Heart right ventricle (tissue), 16 donors: ENCODE results near the gene SLC1A4. TPM values are rescaled to one million over a fixed set of nuclear protein-coding genes. Genes with fewer than 3 reads are reported as not detected.

Experiments used
- ATAC-seq, 8 donors: fragments of 200-7000 bp; cut with Tn5 transposase; one replicate each; pipeline ENCODE4 v1.9.1; 2020; ENCODE audit warnings: mild to moderate bottlenecking in 8 of 8, moderate library complexity in 8 of 8, moderate number of reproducible peaks in 1 of 8
- DNase-seq, 2 donors: peaks; one replicate each; pipeline ENCODE4 v3.0.0-alpha.2; 2020
- H3K27ac ChIP-seq, 10 donors: fragments of 200-600 bp; sonication (generic) in 2 of 10; one replicate each; pipeline versions ENCODE4 v1.5.0 to v1.8.0; 2020 to 2022; ENCODE audit warnings: mild to moderate bottlenecking in 3 of 10
- H3K27me3 ChIP-seq, 7 donors: fragments of 200-600 bp; one replicate each; pipeline ENCODE4 v1.8.0; 2021 to 2022; ENCODE audit warnings: mild to moderate bottlenecking in 2 of 7
- H3K36me3 ChIP-seq, 9 donors: fragments of 200-600 bp; sonication (generic) in 1 of 9; one replicate each; pipeline versions ENCODE4 v1.5.0 to v1.8.0; 2020 to 2022; ENCODE audit warnings: mild to moderate bottlenecking in 2 of 9
- H3K4me1 ChIP-seq, 9 donors: fragments of 200-600 bp; sonication (generic) in 1 of 9; one replicate each; pipeline versions ENCODE4 v1.5.0 to v1.8.0; 2020 to 2022; ENCODE audit warnings: mild to moderate bottlenecking in 4 of 9
- H3K4me3 ChIP-seq, 10 donors: fragments of 200-600 bp; sonication (generic) in 2 of 10; one replicate each; pipeline versions ENCODE4 v1.5.0 to v1.8.0; 2020 to 2022; ENCODE audit warnings: mild to moderate bottlenecking in 7 of 10, moderate library complexity in 2 of 10
- H3K9me3 ChIP-seq, 11 donors: fragments of 200-600 bp in 10 of 11; sonication (generic) in 2 of 11; one replicate each; pipeline versions ENCODE4 v1.5.0 to v1.8.0; 2013 to 2022; ENCODE audit warnings: mild to moderate bottlenecking in 2 of 11, control low read depth in 1 of 11, moderate library complexity in 1 of 11
- CTCF ChIP-seq, 9 donors: fragments of 200-600 bp; sonication (generic) in 2 of 9; IDR thresholded peaks; one replicate each; pipeline versions ENCODE4 v1.5.0 to v1.8.0; 2021 to 2022; ENCODE audit warnings: antibody characterized with exemption in 9 of 9, mild to moderate bottlenecking in 5 of 9, moderate library complexity in 1 of 9
- WGBS, 2 donors: extraction: QIAGEN DNeasy Blood & Tissue Kit; methylation state at CpG; one replicate each; pipeline ENCODE4 v1.1.7; 2013; ENCODE audit warnings: inconsistent platforms in 1 of 2; 5-methylcytosine and 5-hydroxymethylcytosine counted together
- intact Hi-C, 10 donors: fragments of 100-400 bp; cut with DNase I; formaldehyde crosslinking; loops; one replicate each; pipeline versions ENCODE4 v1.11.1 to v1.14.2; 2022
- polyA plus RNA-seq, 2 donors: library from polyadenylated mRNA; stranded (reverse); fragments of 200-250 nt; gene quantifications; one replicate each; pipeline ENCODE4 v1.2.3, GENCODE V29; 2013
- total RNA-seq, 10 donors: library from RNA; stranded (reverse); fragmentation: NEBNext Ultra II Directional in 3 of 10; extraction: Animal tissue kit (Norgen Biotek cat#: 25700) in 3 of 10; gene quantifications; one replicate each; pipeline versions ENCODE4 v1.2.1 to v1.2.4, GENCODE V29; 2021 to 2023
- donor health status: Arrhythmogenic right ventricular cardiomyopathy.
- donor health status: ischemic (EF 13 %, LVEDD 7.1; RV severe dilation, severe dysfunction).
- donor health status: healthy with polysubstance abuse.
- donor health status: DM: no; HTN: yes; CAD: no.
- donor health status: DM: no; HTN: no; CAD: no.
- donor health status: ischemic (EF 25% LVEDD 6.9; RV normal size, moderate dysfunction).
- donor health status: ischemic (EF 25% LVEDD 5.7; RV mildly dilated, moderate dysfunction).
- donor health status: healthy.
- donor health status: DM: yes; HTN: yes; CAD: no.
- donor health status: Ischemic cardiomyopathy.
- donor health status: ischemic (EF 35%, LVEDD 5.7; RV mildly dilated, moderate dysfunction).
- donor health status: nonischemic (EF 11% LVEDD 7.7; RV severe dilation, severe dysfunction).
- donor health status: DM: yes; HTN: yes; CAD: no.
- donor health status: PGD.
- donor health status: ischemic (EF 29% LVEDD 5.4; RV normal size, mild dysfunction).
- donor health status: nonischemic (EF 23%, LVEDD 6.1; RV moderate dilation, normal function).

Gene SLC1A4
- total and polyA plus RNA-seq, 12 donors: 2.1 to 18.7 (median 11.3) TPM

- 71 to 72% methylated on average over 6 of the region's 6 CpGs for WGBS, 2 donors
- ATAC-seq (peak in 1 of 8 donors; percentile 25), DNase-seq (no peak)
- Histone ChIP-seq H3K27ac (no peak overlapping the region), H3K4me3 (no peak overlapping the region), H3K27me3 (no peaks in the 10 kb centered on the region), H3K4me1 (peaks cover 0 to 28% (median 11%) of the 10 kb centered on the region in 9 donors), H3K36me3 (no peaks in the 10 kb centered on the region), H3K9me3 (no peaks in the 10 kb centered on the region)
- intact Hi-C loops: loop anchor here in 1 of 10 donors (5.0 kb wide), 1 partner anchor 48 kb away; the partner anchor contains the start of gene SLC1A4
- no peak for TF ChIP-seq CTCF (IDR thresholded peaks at IDR 0.05)
Observed at GRCh38 chr2:65035351-65035943, 46.2 kb downstream of the SLC1A4 start.

- no peak overlapping the region for H3K27ac ChIP-seq
- H3K9me3 ChIP-seq: no peaks in the 10 kb centered on the region
- TF ChIP-seq CTCF (IDR thresholded peaks at IDR 0.05): no peak
- no peak overlapping the region for H3K4me3 ChIP-seq
- no peaks in the 10 kb centered on the region for H3K36me3 ChIP-seq
- whole genome bisulfite sequencing, 2 donors: 85 to 93% methylated on average over 3 of the region's 3 CpGs
- ATAC-seq: no peak
- intact Hi-C loops: loop anchor here in 1 of 10 donors (5.0 kb wide), 1 partner anchor 50 kb away; the partner anchor contains the start of gene SLC1A4
- no peak for DNase-seq
- peaks cover 0 to 19% (median 6%) of the 10 kb centered on the region in 9 donors for H3K4me1 ChIP-seq
- H3K27me3 ChIP-seq: no peaks in the 10 kb centered on the region
Observed at GRCh38 chr2:65037178-65037577, 48.0 kb downstream of the SLC1A4 start.

- Histone ChIP-seq H3K4me3 (no peak overlapping the region), H3K27me3 (no peaks in the 10 kb centered on the region), H3K9me3 (peaks cover 0 to 15% (median 0%) of the 10 kb centered on the region in 11 donors), H3K27ac (no peak overlapping the region), H3K36me3 (peaks cover 0 to 5% (median 0%) of the 10 kb centered on the region in 9 donors), H3K4me1 (peaks cover 0 to 30% (median 15%) of the 10 kb centered on the region in 9 donors)
- no peak for TF ChIP-seq CTCF (IDR thresholded peaks at IDR 0.05)
- ATAC-seq (no peak), DNase-seq (no peak)
- intact Hi-C loops: loop anchor here in 8 of 10 donors (1.0 to 5.0 kb wide), 5 partner anchors 51 to 123 kb away; partner anchors contain the start of gene SLC1A4 (in 4 of the 8)
- WGBS, 2 donors: 87 to 94% methylated on average over 3 of the region's 3 CpGs
Observed at GRCh38 chr2:65039640-65040039, 50.4 kb downstream of the SLC1A4 start.

GRCh38 chr2:65040400-65041261 lies 51.4 kb downstream of the SLC1A4 start:
- WGBS, 2 donors: 29 to 34% methylated on average over 13 of the region's 13 CpGs
- peak; percentile 79 to 90 for DNase-seq
- intact Hi-C loops: loop anchor here in 9 of 10 donors (1.0 to 5.0 kb wide), 5 partner anchors 52 to 124 kb away; partner anchors contain the start of gene SLC1A4 (in 3 of the 9)
- Histone ChIP-seq H3K27me3 (no peaks in the 10 kb centered on the region), H3K27ac (no peak overlapping the region), H3K9me3 (peaks cover 0 to 19% (median 0%) of the 10 kb centered on the region in 11 donors), H3K4me1 (peaks cover 0 to 26% (median 15%) of the 10 kb centered on the region in 9 donors), H3K4me3 (peak overlapping the region in 4 of 10 donors; percentile 11 to 28 (median 18)), H3K36me3 (peaks cover 0 to 5% (median 0%) of the 10 kb centered on the region in 9 donors)
- TF ChIP-seq CTCF (IDR thresholded peaks at IDR 0.05): peak; percentile 84 to 99 (median 96)
- ATAC-seq: peak; percentile 94 to 97 (median 95)
